WTC11 (cell line): ENCODE results near the gene RHBDD3. TPM values are rescaled to one million over a fixed set of nuclear protein-coding genes. Genes with fewer than 3 reads are reported as not detected.
A peak's percentile ranks its signal among the peaks of the same experiment; 100 is the strongest.
"Not testable (repeated sequence)": the region's sequence is repeated elsewhere in the genome, so short reads cannot be mapped to it uniquely, and the experiment has no call there.

ENCODE experiments used
- ATAC-seq: fragments of 200-7000 bp; cut with Tn5 transposase; 2 replicates; pipeline ENCODE4 v1.10.0; 2021; ENCODE audit warnings: mild to moderate bottlenecking, moderate library complexity
- CTCF ChIA-PET: fragments of 300-600 bp; sonication (Branson Sonifier 250); formaldehyde crosslinking; loops from one replicate; lab custom pipeline; 2021; ENCODE audit warnings: antibody characterized with exemption; lab: Charles Lee
- POLR2A ChIA-PET: fragments of 350-600 bp; sonication (Branson Sonifier 250); formaldehyde crosslinking; loops from one replicate; lab custom pipeline; 2021; ENCODE audit warnings: antibody characterized with exemption; lab: Charles Lee
- DNase-seq: peaks from one replicate; pipeline ENCODE4 v3.0.0; 2021; ENCODE audit warnings: low spot score
- H3K27ac Mint-ChIP-seq: 2 replicates; pipeline ENCODE4 v1.8.0; 2021; ENCODE audit warnings: mixed read lengths
- H3K27me3 Mint-ChIP-seq: 2 replicates; pipeline ENCODE4 v1.8.0; 2021; ENCODE audit warnings: low read depth, mild to moderate bottlenecking, moderate library complexity, mixed read lengths
- H3K36me3 Mint-ChIP-seq: 2 replicates; pipeline ENCODE4 v1.8.0; 2021; ENCODE audit warnings: mixed read lengths
- H3K4me1 Mint-ChIP-seq: 2 replicates; pipeline ENCODE4 v1.8.0; 2022; ENCODE audit warnings: mixed read lengths
- H3K4me3 Mint-ChIP-seq: 2 replicates; pipeline ENCODE4 v1.8.0; 2021; ENCODE audit warnings: mild to moderate bottlenecking, moderate library complexity, mixed read lengths
- H3K9me3 Mint-ChIP-seq: 2 replicates; pipeline ENCODE4 v1.8.0; 2021; ENCODE audit warnings: mixed read lengths
- CREB1 ChIP-seq: sonication (generic); formaldehyde crosslinking; IDR thresholded peaks from 2 replicates; pipeline ENCODE4 v1.8.0; 2023; ENCODE audit warnings: mild to moderate bottlenecking, missing genetic modification reagents
- CREM ChIP-seq: sonication (generic); formaldehyde crosslinking; IDR thresholded peaks from 2 replicates; pipeline ENCODE4 v1.8.1; 2022; ENCODE audit warnings: mild to moderate bottlenecking, missing genetic modification reagents, moderate library complexity
- CTCF ChIP-seq: fragments of 200-600 bp; IDR thresholded peaks from 2 replicates; pipeline ENCODE4 v1.8.0; 2022; ENCODE audit warnings: antibody characterized with exemption
- JAZF1 ChIP-seq: fragments of 250-450 bp; sonication (Bioruptor Pico); IDR thresholded peaks from 2 replicates; pipeline ENCODE4 v1.9.0; 2021; ENCODE audit warnings: moderate library complexity, mild to moderate bottlenecking, inconsistent platforms
- NFYB ChIP-seq: sonication (generic); formaldehyde crosslinking; conservative IDR thresholded peaks from 2 replicates; pipeline ENCODE4 v1.8.0; 2022; ENCODE audit warnings: low read depth, missing genetic modification reagents
- OVOL2 ChIP-seq: fragments of 250-450 bp; sonication (Bioruptor Pico); IDR thresholded peaks from 2 replicates; pipeline ENCODE4 v1.9.0; 2021; ENCODE audit warnings: mild to moderate bottlenecking, borderline replicate concordance
- PRRX2 ChIP-seq: fragments of 250-450 bp; sonication (Bioruptor Pico); IDR thresholded peaks from 2 replicates; pipeline ENCODE4 v1.8.0; 2021; ENCODE audit warnings: mild to moderate bottlenecking
- RELA ChIP-seq: sonication (generic); formaldehyde crosslinking; IDR thresholded peaks from 2 replicates; pipeline ENCODE4 v1.8.1; 2022; ENCODE audit warnings: missing genetic modification reagents, mild to moderate bottlenecking, borderline replicate concordance
- SP1 ChIP-seq: sonication (generic); formaldehyde crosslinking; conservative IDR thresholded peaks from 2 replicates; pipeline ENCODE4 v1.8.1; 2022; ENCODE audit warnings: missing genetic modification reagents
- STAT6 ChIP-seq: sonication (generic); formaldehyde crosslinking; conservative IDR thresholded peaks from 2 replicates; pipeline ENCODE4 v1.8.1; 2023; ENCODE audit warnings: mild to moderate bottlenecking, low read depth, missing genetic modification reagents, moderate library complexity
- TEAD4 ChIP-seq: sonication (generic); formaldehyde crosslinking; IDR thresholded peaks from 2 replicates; pipeline ENCODE4 v1.8.0; 2022; ENCODE audit warnings: mild to moderate bottlenecking, missing genetic modification reagents
- TP53 ChIP-seq: sonication (generic); formaldehyde crosslinking; IDR thresholded peaks from 2 replicates; pipeline ENCODE4 v1.8.1; 2023; ENCODE audit warnings: mild to moderate bottlenecking, missing genetic modification reagents
- USF1 ChIP-seq: sonication (generic); formaldehyde crosslinking; IDR thresholded peaks from 2 replicates; pipeline ENCODE4 v1.8.0; 2022; ENCODE audit warnings: mild to moderate bottlenecking, missing genetic modification reagents
- ZBTB21 ChIP-seq: sonication (generic); formaldehyde crosslinking; IDR thresholded peaks from 2 replicates; pipeline ENCODE4 v1.8.1; 2023; ENCODE audit warnings: mild to moderate bottlenecking, missing genetic modification reagents, borderline replicate concordance
- ZMAT4 ChIP-seq: fragments of 250-450 bp; sonication (Bioruptor Pico); IDR thresholded peaks from 2 replicates; pipeline ENCODE4 v1.9.0; 2021; ENCODE audit warnings: mild to moderate bottlenecking
- ZNF121 ChIP-seq: sonication (generic); formaldehyde crosslinking; IDR thresholded peaks from 2 replicates; pipeline ENCODE4 v1.8.0; 2023; ENCODE audit warnings: missing genetic modification reagents
- ZNF263 ChIP-seq: sonication (generic); formaldehyde crosslinking; IDR thresholded peaks from 2 replicates; pipeline ENCODE4 v1.8.1; 2022; ENCODE audit warnings: low read depth, mild to moderate bottlenecking, moderate library complexity, missing genetic modification reagents
- total RNA-seq: library from RNA; stranded (reverse); gene quantifications from 3 replicates; pipeline ENCODE4 v1.2.3, GENCODE V29; 2021

The RHBDD3 gene
- total RNA-seq, 1 experiment from 2014 or later: 77.9 TPM

- peaks cover 16% of the 10 kb centered on the region for H3K27me3 Mint-ChIP-seq
- peaks cover 19% of the 10 kb centered on the region for H3K9me3 Mint-ChIP-seq
- TF ChIP-seq CTCF (peak; percentile 99), NFYB (CRISPR knock-in tag) (no peak)
- no peak overlapping the region for H3K27ac Mint-ChIP-seq
- peak; percentile 80 for DNase-seq
- H3K36me3 Mint-ChIP-seq: peaks cover 23% of the 10 kb centered on the region
- no peaks in the 10 kb centered on the region for H3K4me1 Mint-ChIP-seq
- H3K4me3 Mint-ChIP-seq: no peak overlapping the region
- ATAC-seq: peak; percentile 95
- ChIA-PET POLR2A (interaction anchor here (0.5 to 1.0 kb wide), 3 partner anchors 17 to 192 kb away, joined by 3 to 12 read pairs (median 3); no protein-coding TSS in a partner anchor), CTCF (interaction anchor here (0.5 to 8.4 kb wide), 64 partner anchors 10 to 815 kb away, joined by 3 to 171 read pairs (median 5); partner anchors contain the start of genes C22orf31, EMID1, GAS2L1 and KREMEN1)
These were observed 22.0 kb downstream of the RHBDD3 start for GRCh38 chr22:29245626-29246385.

GRCh38 chr22:29244785-29245625, 22.8 kb downstream of the RHBDD3 start:
- ATAC-seq (peak; percentile 13), DNase-seq (no peak)
- Mint-ChIP-seq H3K4me1 (no peaks in the 10 kb centered on the region), H3K4me3 (no peak overlapping the region), H3K27ac (no peak overlapping the region), H3K27me3 (peaks cover 16% of the 10 kb centered on the region), H3K9me3 (peaks cover 21% of the 10 kb centered on the region), H3K36me3 (peaks cover 24% of the 10 kb centered on the region)
- no peak for TF ChIP-seq STAT6 (CRISPR knock-in tag)
- no peak for TF ChIP-seq JAZF1 (CRISPR knock-in tag)
- no peak for TF ChIP-seq CREB1
- TF ChIP-seq USF1: no peak
- CTCF ChIA-PET: interaction anchor here (0.5 to 8.4 kb wide), 57 partner anchors 9 to 815 kb away, joined by 3 to 171 read pairs (median 5); partner anchors contain the start of genes C22orf31, EMID1, GAS2L1 and KREMEN1
- POLR2A ChIA-PET: interaction anchor here (0.5 to 1.0 kb wide), 3 partner anchors 18 to 191 kb away, joined by 3 to 12 read pairs (median 3); no protein-coding TSS in a partner anchor

GRCh38 chr22:29243874-29244446, 23.8 kb downstream of the RHBDD3 start:
- ChIA-PET CTCF (interaction anchor here (1.2 to 8.4 kb wide), 3 partner anchors 15 to 162 kb away, joined by 3 to 171 read pairs (median 18); partner anchors contain the start of gene EMID1), POLR2A (no interaction called here)
- H3K27ac Mint-ChIP-seq: no peak overlapping the region; the same call in 1 of the 2 replicates
- H3K9me3 Mint-ChIP-seq: peaks cover 28% of the 10 kb centered on the region
- DNase-seq: no peak
- peaks cover 16% of the 10 kb centered on the region for H3K27me3 Mint-ChIP-seq
- no peaks in the 10 kb centered on the region for H3K4me1 Mint-ChIP-seq
- no peak for TF ChIP-seq OVOL2 (CRISPR knock-in tag)
- TF ChIP-seq RELA (CRISPR knock-in tag): no peak
- no peak for TF ChIP-seq ZMAT4 (CRISPR knock-in tag)
- TF ChIP-seq PRRX2 (CRISPR knock-in tag): no peak
- no peak for TF ChIP-seq TP53
- no peak for TF ChIP-seq JAZF1 (CRISPR knock-in tag)
- no peak for TF ChIP-seq ZBTB21
- TF ChIP-seq TEAD4: no peak
- TF ChIP-seq CREM (CRISPR knock-in tag): no peak
- TF ChIP-seq ZNF263 (CRISPR knock-in tag): no peak
- TF ChIP-seq ZNF121: no peak
- no peak for TF ChIP-seq SP1 (CRISPR knock-in tag)
- TF ChIP-seq, all 79 proteins: peak for 0
- ATAC-seq: no peak
- H3K36me3 Mint-ChIP-seq: peaks cover 28% of the 10 kb centered on the region
- H3K4me3 Mint-ChIP-seq: no peak overlapping the region

GRCh38 chr22:29240481-29240880, 27.3 kb downstream of the RHBDD3 start:
- H3K4me1 Mint-ChIP-seq, POLR2A ChIA-PET, ATAC-seq, DNase-seq, CTCF ChIA-PET, H3K27ac Mint-ChIP-seq, H3K4me3 Mint-ChIP-seq: not testable (repeated sequence)
- Mint-ChIP-seq H3K27me3 (peaks cover 16% of the 10 kb centered on the region), H3K36me3 (peaks cover 32% of the 10 kb centered on the region), H3K9me3 (peaks cover 32% of the 10 kb centered on the region)
